ENCODE data around the gene NELFA.

The NELFA gene

DNA sequence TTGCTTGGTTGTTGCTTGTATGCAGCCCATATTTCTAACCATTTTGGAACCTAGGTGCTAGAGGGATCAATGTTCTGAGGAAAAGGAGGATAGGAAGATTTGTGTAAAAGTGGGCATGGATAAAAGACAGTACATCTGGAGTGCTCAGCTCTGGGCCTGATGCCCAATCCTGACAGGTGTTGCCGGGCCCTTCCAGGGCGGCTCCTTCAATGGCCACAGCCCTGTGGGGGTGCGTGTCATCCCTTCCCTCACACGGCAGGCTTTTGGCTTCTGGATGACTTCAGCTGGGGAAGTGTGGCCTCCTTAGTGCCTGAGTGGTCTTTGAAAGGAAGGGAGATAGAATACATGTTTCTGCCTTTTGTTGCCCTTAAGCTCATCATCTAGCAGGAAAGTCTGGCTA lies 47.2 kb downstream of the NELFA start:
- DNase-seq: no peak

GRCh38 chr4:1961038-1961437 lies 47.7 kb downstream of the NELFA start:
- no peak for DNase-seq

- no peak for DNase-seq
Observed at GRCh38 chr4:1960170-1960825, 48.5 kb downstream of the NELFA start.

DNA sequence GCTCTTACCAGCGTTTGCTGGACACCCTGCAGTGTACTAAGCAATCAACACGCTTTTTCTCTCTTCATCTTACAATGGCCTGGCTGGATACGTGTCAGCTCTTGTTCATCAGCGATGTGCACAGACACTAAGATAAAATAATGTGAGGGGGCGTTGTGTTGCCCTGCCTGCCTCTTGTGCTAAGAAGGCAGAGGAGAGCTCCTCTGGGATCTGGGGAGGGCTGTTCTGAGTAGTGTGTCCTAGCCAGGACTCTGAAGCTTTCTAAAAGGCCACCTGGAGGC lies 49.7 kb downstream of the NELFA start:
- DNase-seq: no peak

- DNase-seq: no peak
Observed at GRCh38 chr4:1958276-1959103, 50.3 kb downstream of the NELFA start.

DNA sequence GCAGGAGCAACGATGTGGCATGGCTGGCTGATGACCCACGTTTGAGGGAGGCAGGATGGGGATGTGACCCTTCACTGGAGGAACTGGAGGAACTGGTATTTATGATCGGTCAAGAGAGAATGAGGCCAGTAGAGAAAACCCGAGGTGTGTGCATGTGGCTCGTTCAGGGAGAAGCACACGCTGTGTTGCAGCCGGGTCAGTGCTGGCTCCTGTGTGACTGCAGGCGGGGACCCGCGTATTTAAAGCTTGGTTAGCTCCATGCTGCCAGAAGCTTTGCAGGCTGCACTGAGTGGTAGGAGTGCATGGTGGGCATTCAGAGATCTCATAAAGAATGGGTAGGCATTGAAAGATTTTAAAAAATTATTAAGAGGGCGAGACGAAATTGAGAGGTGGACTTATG lies 52.1 kb downstream of the NELFA start:
- DNase-seq: no peak

DNA sequence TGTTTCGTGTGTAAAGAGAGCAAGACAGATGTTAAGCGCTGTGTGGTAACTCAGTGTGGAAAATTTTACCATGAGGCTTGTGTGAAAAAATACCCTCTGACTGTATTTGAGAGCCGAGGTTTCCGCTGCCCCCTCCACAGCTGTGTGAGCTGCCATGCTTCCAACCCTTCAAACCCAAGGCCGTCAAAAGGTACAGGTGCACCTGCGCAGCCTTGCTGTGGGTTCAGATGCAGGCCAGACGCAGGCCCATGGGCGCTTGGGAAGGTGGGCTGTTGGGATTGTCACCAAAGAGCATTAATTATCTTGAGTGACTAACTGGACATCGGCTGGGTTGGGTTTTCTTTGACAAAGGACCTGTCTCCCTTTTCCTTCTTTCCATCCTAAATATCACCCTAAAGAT lies 55.4 kb downstream of the NELFA start:
- no peak for DNase-seq

DNA sequence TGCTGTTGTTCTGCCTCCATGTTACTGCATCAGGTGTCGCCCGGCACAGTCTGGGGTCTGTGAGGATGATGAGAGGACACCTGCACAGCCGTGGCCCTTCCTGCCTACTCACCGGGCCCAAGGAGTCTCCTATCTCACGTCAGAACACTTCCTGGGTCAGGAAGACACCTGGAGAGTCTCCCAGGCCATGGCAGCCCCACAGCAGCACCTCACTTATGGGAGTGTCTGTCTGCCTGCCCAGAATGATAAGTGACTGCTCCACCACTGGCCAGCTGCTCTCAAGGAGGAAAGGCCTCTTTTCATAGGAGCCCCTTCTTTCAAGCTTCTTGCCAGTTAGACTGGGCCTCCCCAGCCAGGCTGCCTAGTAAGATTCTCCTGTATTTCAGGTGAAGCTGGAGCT lies 56.1 kb downstream of the NELFA start:
- no peak for DNase-seq

- no peak for DNase-seq
Observed at GRCh38 chr4:1952058-1952700, 56.6 kb downstream of the NELFA start.

- no peak for DNase-seq
Observed at GRCh38 chr4:1950369-1950768, 58.4 kb downstream of the NELFA start.

GRCh38 chr4:1948892-1949436 lies 59.8 kb downstream of the NELFA start:
- no peak for DNase-seq

GRCh38 chr4:1948232-1948631 lies 60.5 kb downstream of the NELFA start:
- no peak for DNase-seq

DNA sequence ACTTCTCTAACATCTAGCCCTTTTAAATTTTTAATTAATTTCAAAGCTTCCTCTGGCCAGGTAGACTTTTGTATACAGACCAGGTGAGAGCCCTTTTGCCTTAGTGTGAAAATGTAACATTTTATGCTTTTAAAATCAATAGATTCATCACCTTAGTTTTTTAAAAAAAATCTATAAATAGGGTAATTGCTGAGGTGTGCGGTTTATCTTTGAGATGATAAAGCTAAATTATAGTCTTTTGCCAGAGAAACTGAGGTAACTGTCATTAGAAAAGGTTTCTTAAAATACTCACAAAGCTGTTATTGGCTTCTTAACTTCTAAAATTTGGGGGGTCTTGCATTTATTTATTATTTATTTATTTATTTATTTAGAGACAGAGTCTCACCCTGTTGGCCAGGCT lies 62.9 kb downstream of the NELFA start:
- no peak for DNase-seq

GRCh38 chr4:1945124-1945895 lies 63.5 kb downstream of the NELFA start:
- DNase-seq: no peak

DNA sequence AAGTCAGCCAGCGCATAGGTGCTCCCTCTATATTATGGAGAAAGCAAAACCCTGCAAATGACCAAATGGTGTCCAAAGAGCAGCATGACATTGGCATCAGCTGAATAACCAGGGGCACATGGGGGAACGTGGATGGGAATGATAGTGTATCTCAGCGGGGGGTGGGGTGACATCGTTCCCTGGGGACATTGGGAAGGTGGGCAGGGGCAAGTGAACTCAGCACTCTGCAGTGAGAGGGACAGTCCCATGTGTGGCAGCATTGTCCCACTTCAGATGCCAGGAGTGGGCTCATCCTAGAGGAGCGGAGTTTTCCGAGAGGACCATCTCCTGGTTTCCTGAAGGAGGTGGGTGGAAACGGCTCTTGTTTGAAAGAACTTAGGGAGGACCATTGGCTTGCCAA lies 64.8 kb downstream of the NELFA start:
- no peak for DNase-seq

GRCh38 chr4:1940566-1940965 lies 68.2 kb downstream of the NELFA start:
- no peak for DNase-seq

- DNase-seq: no peak
Observed at GRCh38 chr4:1939664-1940509, 68.9 kb downstream of the NELFA start.

DNA sequence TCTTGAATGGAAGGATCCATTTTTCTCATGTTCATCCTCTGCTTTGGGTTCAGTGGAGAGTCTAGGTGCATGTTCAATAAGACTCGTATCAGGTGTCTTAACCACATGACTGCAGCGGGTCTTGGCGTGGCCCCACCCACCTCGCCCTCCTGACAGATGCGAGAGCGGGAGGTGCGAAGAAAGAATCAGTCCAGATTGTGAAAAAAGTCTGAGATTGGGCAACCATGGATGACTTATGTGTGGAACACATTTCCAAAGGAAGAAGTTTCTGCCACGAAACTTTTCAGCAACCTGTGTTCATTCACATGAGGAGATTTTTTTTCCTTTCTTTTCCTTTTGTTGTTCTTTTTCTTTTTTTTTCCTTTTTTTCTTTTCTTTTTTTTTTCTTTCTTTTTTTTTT lies 70.7 kb downstream of the NELFA start:
- DNase-seq: no peak

GRCh38 chr4:1937550-1937949 lies 71.2 kb downstream of the NELFA start:
- DNase-seq: no peak

DNA sequence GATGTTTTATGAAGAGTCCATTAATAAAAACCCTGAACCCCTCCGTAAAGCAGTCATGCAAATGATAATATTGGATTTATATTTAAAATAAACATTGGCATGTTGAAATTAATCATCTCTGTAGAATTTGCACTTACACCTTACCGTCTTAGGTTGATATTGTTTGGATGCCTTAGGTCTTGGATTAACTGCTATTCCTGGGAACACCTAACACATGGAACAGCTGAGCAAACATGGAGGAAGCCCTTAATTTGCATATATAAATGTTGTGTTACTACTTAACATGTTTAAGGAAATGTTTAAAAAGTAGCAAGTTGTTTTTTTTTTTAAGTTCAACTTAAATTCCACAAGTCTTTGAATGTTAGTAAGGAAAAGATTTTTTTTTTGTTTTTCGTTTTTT lies 75.1 kb downstream of the NELFA start:
- DNase-seq: no peak

GRCh38 chr4:1932736-1933135 lies 76.0 kb downstream of the NELFA start:
- DNase-seq: no peak
